Testis (tissue), 3 donors: ENCODE results near the gene EEF1A2. TPM values are rescaled to one million over a fixed set of nuclear protein-coding genes. Genes with fewer than 3 reads are reported as not detected.
A peak's percentile ranks its signal among the peaks of the same experiment; 100 is the strongest.

Experiments
- DNase-seq: peaks from one replicate; pipeline ENCODE4 v3.0.0-alpha.2; 2019
- H3K27ac ChIP-seq, 2 donors: fragments of 200-600 bp; sonication (generic); one replicate each; pipeline ENCODE4 v1.5.1; 2019
- H3K27me3 ChIP-seq: fragments of 200-600 bp; sonication (generic); one replicate; pipeline ENCODE4 v1.5.1; 2019
- H3K36me3 ChIP-seq: fragments of 200-600 bp; sonication (generic); one replicate; pipeline ENCODE4 v1.5.1; 2017; ENCODE audit warnings: low read depth; ENCODE audit errors: missing control alignments
- H3K4me1 ChIP-seq: fragments of 200-600 bp; sonication (generic); one replicate; pipeline ENCODE4 v1.5.1; 2019
- H3K4me3 ChIP-seq, 2 donors: fragments of 200-600 bp; sonication (generic); one replicate each; pipeline ENCODE4 v1.5.1; 2017 to 2019
- H3K9me3 ChIP-seq: fragments of 200-600 bp; sonication (generic); one replicate; pipeline ENCODE4 v1.5.1; 2017
- POLR2A ChIP-seq: fragments of 450-650 bp; IDR thresholded peaks from one replicate; pipeline ENCODE4 v1.6.1; 2017; ENCODE audit warnings: antibody characterized with exemption, mild to moderate bottlenecking, moderate library complexity
- WGBS, 2 donors: methylation state at CpG; one replicate each; pipeline ENCODE4 v1.1.5; 2018; 5-methylcytosine and 5-hydroxymethylcytosine counted together
- intact Hi-C: fragments of 100-400 bp; cut with DNase I; formaldehyde crosslinking; loops from one replicate; pipeline ENCODE4 v1.15.1; 2023; ENCODE audit warnings: low total_unique reads
- polyA plus RNA-seq: library from polyadenylated mRNA; stranded (reverse); fragments of 350-450 nt; fragmentation: Illumina TruSeq; extraction: RNeasy Lipid Tissue Mini Kit (QIAGEN cat#74804); gene quantifications from one replicate; pipeline ENCODE4 v1.2.3, GENCODE V29; 2014; ENCODE audit warnings: low read depth, low replicate concordance; ENCODE audit not compliant: insufficient read depth
- total RNA-seq, 2 donors: library from RNA; depleted of rRNA; stranded (reverse); fragments of >200 nt; gene quantifications; one replicate each; pipeline ENCODE4 v1.2.3, GENCODE V29; 2016
- TF ChIP-seq, protein P1 (sequence below), 3 experiments: fragments of 450-650 bp in 2 of 3; fragments of 200-600 bp in 1 of 3; sonication (generic) in 1 of 3; IDR thresholded peaks; one replicate each; pipeline ENCODE4 v1.5.1; 2016 to 2019; ENCODE audit warnings: antibody characterized with exemption in 3 of 3, mild to moderate bottlenecking in 2 of 3, moderate library complexity in 1 of 3

Gene EEF1A2
- total and polyA plus RNA-seq, 3 donors from 2014 or later = 9.8 to 19.1 (median 15.9) TPM

DNA sequence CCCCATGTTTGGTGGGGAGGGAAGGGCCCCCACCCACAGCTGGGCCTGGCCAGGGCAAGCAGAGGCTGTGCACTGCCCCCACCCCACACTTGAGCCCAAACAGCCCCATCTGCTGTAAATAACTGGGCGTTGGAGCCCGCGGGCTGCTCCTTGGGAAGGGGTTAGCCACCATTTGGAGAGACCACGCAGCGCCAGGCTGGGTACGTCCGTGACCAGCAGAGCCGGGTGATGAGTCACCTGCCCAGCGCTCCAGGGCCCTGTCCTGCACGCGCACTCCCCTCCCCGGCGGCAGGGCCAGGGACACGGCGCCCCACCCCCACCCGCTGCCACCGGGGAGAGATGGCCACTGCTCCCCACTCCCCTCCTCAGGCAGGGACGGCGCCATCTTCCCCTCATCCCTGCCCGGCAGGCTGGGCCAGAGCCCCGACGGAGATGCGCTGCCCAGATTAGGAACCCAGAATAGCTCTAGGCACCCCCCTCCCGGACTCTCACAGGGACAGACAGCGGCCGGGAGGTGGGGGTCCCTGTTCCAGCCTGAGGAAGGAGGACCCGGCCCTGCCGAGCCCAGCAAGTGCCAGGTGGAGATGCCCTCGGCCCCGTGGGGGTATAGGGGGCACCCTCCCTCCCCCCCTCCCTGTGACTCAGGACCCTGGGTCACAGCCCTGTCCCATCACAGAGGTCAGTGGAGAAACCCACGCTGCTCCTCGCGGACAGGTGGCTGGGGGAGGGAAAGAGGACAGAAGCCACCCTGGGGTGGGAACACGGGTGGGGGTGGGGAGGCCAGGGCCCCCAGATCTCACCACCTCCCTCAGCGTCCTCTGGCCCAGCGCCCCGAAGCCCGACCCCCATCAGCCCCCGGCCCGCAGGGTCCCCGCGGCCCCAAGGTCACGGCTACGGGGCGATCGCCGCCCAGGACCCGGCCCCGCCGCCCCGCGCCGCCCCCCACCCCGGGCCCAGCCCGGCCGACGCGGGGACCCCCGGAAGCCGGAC is 642 bp downstream of the EEF1A2 start:
- no peak overlapping the region for H3K27ac ChIP-seq
- H3K36me3 ChIP-seq = no peaks in the 10 kb centered on the region
- TF ChIP-seq, protein P1, sequence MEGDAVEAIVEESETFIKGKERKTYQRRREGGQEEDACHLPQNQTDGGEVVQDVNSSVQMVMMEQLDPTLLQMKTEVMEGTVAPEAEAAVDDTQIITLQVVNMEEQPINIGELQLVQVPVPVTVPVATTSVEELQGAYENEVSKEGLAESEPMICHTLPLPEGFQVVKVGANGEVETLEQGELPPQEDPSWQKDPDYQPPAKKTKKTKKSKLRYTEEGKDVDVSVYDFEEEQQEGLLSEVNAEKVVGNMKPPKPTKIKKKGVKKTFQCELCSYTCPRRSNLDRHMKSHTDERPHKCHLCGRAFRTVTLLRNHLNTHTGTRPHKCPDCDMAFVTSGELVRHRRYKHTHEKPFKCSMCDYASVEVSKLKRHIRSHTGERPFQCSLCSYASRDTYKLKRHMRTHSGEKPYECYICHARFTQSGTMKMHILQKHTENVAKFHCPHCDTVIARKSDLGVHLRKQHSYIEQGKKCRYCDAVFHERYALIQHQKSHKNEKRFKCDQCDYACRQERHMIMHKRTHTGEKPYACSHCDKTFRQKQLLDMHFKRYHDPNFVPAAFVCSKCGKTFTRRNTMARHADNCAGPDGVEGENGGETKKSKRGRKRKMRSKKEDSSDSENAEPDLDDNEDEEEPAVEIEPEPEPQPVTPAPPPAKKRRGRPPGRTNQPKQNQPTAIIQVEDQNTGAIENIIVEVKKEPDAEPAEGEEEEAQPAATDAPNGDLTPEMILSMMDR (IDR thresholded peaks at IDR 0.05) = no peak
- TF ChIP-seq POLR2A = no peak
- no peak for DNase-seq
- H3K9me3 ChIP-seq = no peaks in the 10 kb centered on the region
- H3K4me1 ChIP-seq = no peaks in the 10 kb centered on the region
- WGBS, 2 donors = 5 to 13% methylated on average over 9 to 23 of the region's 60 CpGs
- H3K4me3 ChIP-seq = no peak overlapping the region
- H3K27me3 ChIP-seq = no peaks in the 10 kb centered on the region
- intact Hi-C loops = no loop called here

DNA sequence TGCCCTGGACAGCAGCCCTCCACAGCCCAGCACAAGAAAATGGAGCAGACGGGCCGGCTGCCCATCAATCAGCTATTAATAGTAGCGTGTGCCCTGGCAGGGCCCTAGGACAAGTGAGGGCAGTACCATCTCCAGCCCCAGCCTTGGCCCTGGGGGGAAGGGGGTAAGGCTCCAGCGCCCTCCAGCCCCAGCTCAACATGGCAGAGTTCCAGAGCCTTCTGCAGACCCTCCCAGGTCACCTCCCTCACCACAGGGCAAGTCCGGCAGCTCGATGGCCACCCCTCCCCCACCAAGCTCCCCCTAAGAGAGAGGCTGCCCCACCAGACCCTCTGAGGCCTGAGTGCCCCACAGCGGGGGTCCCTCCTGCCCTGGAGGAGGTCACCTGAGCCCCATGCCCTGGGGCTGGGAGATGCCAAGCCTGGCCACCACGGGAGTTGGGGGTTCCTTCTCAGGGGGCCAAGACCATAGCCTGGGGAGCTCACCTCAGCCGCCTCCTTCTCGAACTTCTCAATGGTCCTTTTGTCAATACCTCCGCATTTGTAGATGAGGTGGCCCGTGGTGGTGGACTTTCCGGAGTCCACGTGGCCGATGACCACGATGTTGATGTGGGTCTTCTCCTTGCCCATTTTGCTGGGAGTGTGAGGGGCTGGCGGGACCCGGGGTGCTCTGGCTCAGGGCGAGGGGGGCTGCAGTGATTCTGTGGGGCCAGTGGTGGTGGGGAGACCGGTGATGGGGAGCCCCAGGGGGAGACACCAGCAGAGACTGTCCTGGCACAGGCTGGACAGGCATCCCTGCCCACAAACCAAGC is 1.5 kb downstream of the EEF1A2 start:
- Histone ChIP-seq H3K4me1 (no peaks in the 10 kb centered on the region), H3K27ac (no peak overlapping the region), H3K9me3 (no peaks in the 10 kb centered on the region), H3K4me3 (no peak overlapping the region), H3K36me3 (no peaks in the 10 kb centered on the region), H3K27me3 (no peaks in the 10 kb centered on the region)
- intact Hi-C loops = no loop called here
- no peak for DNase-seq
- WGBS, 2 donors = 40 to 81% methylated on average over 2 to 20 of the region's 20 CpGs
- TF ChIP-seq, protein P1 (IDR thresholded peaks at IDR 0.05) = no peak
- TF ChIP-seq POLR2A = no peak

DNA sequence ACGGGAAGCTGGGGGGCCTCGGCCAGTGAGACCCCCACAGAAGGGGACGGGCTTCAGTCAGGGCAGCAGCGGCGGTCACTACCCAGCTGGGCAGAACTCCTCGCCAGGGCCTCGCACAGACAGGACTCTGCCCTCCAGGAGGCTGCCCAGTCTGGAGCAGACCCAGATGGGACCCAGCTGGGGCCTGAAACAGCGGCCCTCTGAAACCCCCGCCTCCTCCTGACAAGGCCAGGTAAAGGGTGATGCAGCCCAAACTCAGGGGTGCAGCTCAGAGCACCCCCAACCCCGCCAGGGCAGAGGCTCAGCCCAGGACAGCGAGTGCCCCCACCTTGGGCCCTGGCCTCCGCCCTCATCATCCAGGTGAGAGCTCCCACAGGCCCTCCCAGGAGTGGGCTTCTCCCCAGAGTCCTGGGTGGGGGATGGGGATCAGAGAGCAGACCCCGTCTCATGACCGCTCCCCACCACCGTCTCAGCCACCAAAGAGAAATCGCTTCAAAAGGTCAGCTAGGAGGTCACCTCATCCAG is 2.2 kb downstream of the EEF1A2 start:
- H3K4me1 ChIP-seq = no peaks in the 10 kb centered on the region
- no peaks in the 10 kb centered on the region for H3K27me3 ChIP-seq
- 46 to 65% methylated on average over 8 to 16 of the region's 16 CpGs for WGBS, 2 donors
- DNase-seq = no peak
- H3K27ac ChIP-seq = no peak overlapping the region
- intact Hi-C loops = no loop called here
- H3K36me3 ChIP-seq = no peaks in the 10 kb centered on the region
- TF ChIP-seq, protein P1 (IDR thresholded peaks at IDR 0.05) = no peak
- no peak for TF ChIP-seq POLR2A
- no peak overlapping the region for H3K4me3 ChIP-seq
- H3K9me3 ChIP-seq = no peaks in the 10 kb centered on the region

DNA sequence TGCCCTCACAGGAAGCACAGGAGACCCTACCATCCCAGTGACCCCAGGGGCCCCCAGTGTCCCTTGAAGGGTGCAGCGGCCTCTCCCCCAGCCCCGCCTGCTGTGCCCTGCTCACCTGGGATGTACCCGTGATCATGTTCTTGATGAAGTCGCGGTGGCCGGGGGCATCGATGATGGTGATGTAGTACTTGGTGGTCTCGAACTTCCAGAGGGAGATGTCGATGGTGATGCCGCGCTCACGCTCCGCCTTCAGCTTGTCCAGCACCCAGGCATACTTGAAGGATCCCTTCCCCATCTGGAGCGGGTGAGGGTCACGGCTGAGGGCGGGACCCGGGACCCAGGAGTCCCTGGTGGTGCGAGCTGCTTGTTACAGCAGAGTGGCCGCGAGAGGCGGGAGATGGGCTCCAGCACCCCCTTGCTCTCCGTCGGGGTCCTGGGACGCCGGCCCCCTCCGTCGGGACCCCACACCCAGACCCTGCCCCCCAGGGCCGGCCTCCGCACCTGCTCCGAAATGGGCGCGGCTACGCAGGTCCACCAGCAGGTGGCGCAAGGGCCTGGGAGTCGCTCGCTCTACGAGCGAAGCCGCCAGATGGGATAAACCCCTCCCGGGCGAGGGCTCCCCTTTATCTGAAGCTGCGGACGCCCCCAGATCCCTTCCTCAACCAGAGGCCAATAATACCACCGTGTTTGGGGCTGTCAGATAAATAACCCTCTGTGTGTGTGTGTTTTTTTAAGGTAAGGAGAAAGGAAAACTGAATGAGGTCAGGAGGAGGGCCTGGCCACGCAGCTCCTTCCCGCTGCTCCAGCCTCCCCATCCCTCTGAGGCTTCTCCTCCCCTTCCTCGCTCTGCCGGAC is 2.9 kb downstream of the EEF1A2 start:
- no peaks in the 10 kb centered on the region for H3K27me3 ChIP-seq

More for the DNA sequence above, 2.9 kb downstream of the EEF1A2 start:
- Histone ChIP-seq H3K4me3 (no peak overlapping the region), H3K27ac (no peak overlapping the region), H3K36me3 (no peaks in the 10 kb centered on the region), H3K4me1 (no peaks in the 10 kb centered on the region), H3K9me3 (no peaks in the 10 kb centered on the region)
- TF ChIP-seq, protein P1 (IDR thresholded peaks at IDR 0.05) = peak; percentile 79 to 88 (median 80)
- TF ChIP-seq POLR2A = no peak
- 29 to 55% methylated on average over 15 to 48 of the region's 48 CpGs for WGBS, 2 donors
- intact Hi-C loops = no loop called here
- peak; percentile 72 for DNase-seq
